PC-9 (cell line): ENCODE data around the gene LARP4. TPM values are rescaled to one million over a fixed set of nuclear protein-coding genes. Genes with fewer than 3 reads are reported as not detected.

Experiments used
- BruUV-seq: library from RNA; stranded (reverse); fragments of 400-500 nt; replicated peaks from 2 replicates; lab custom pipeline; 2021; lab: Mats Ljungman, UMichigan
- CTCF ChIA-PET: fragments of 300-600 bp; sonication (Branson Sonifier 250); formaldehyde crosslinking; loops from one replicate; lab custom pipeline; 2022; ENCODE audit warnings: antibody characterized with exemption; lab: Charles Lee
- POLR2A ChIA-PET: fragments of 300-600 bp; sonication (Branson Sonifier 250); formaldehyde crosslinking; loops from one replicate; lab custom pipeline; 2022; ENCODE audit warnings: antibody characterized with exemption; ENCODE audit not compliant: unreplicated experiment; lab: Charles Lee
- DNase-seq, 2 experiments: peaks; one replicate each; pipeline versions ENCODE4 v3.0.0 to v3.0.0-alpha.2; 2015 to 2022; ENCODE audit warnings: mixed read lengths in 1 of 2
- H2AFZ ChIP-seq: fragments of 200-600 bp; sonication (generic); 2 replicates; pipeline ENCODE4 v1.8.1; 2017; ENCODE audit warnings: antibody characterized with exemption
- H3F3A ChIP-seq: fragments of 200-600 bp; sonication (generic); 2 replicates; pipeline ENCODE4 v1.8.1; 2017; ENCODE audit warnings: antibody characterized with exemption, mild to moderate bottlenecking, low read depth; ENCODE audit not compliant: insufficient read depth
- H3K27ac ChIP-seq: fragments of 200-600 bp; sonication (generic); 2 replicates; pipeline ENCODE4 v1.6.1; 2016; ENCODE audit warnings: mixed run types
- H3K27me3 ChIP-seq: fragments of 200-600 bp; sonication (generic); 2 replicates; pipeline ENCODE4 v1.6.1; 2016; ENCODE audit warnings: low read depth, mixed run types; ENCODE audit not compliant: insufficient read depth
- H3K36me3 ChIP-seq: fragments of 200-600 bp; sonication (generic); 2 replicates; pipeline ENCODE4 v1.6.1; 2016; ENCODE audit warnings: low read depth, mixed run types
- H3K4me1 ChIP-seq: fragments of 200-600 bp; sonication (generic); replicated peaks from 2 replicates; pipeline ENCODE4 v1.6.1; 2016; ENCODE audit warnings: mixed run types; ENCODE audit not compliant: insufficient read depth
- H3K4me2 ChIP-seq: fragments of 200-600 bp; sonication (generic); 2 replicates; pipeline ENCODE4 v1.6.1; 2017; ENCODE audit warnings: mixed run types
- H3K4me3 ChIP-seq: fragments of 200-600 bp; sonication (generic); 2 replicates; pipeline ENCODE4 v1.6.1; 2016; ENCODE audit warnings: mixed run types
- H3K79me2 ChIP-seq: fragments of 200-600 bp; sonication (generic); 2 replicates; pipeline ENCODE4 v1.6.1; 2017; ENCODE audit warnings: low read depth, mixed run types
- H3K9me2 ChIP-seq: fragments of 200-600 bp; sonication (generic); 2 replicates; pipeline ENCODE4 v1.8.1; 2017; ENCODE audit warnings: mild to moderate bottlenecking; ENCODE audit not compliant: insufficient read depth
- H3K9me3 ChIP-seq: fragments of 200-600 bp; sonication (generic); 2 replicates; pipeline ENCODE4 v1.8.1; 2016; ENCODE audit warnings: low read depth; ENCODE audit not compliant: insufficient read depth
- H4K20me1 ChIP-seq: fragments of 200-600 bp; sonication (generic); 2 replicates; pipeline ENCODE4 v1.8.1; 2017; ENCODE audit not compliant: insufficient read depth
- EZH2 ChIP-seq: fragments of 200-600 bp; sonication (generic); IDR thresholded peaks from 2 replicates; pipeline ENCODE4 v1.8.0; 2017; ENCODE audit warnings: antibody characterized with exemption, low read depth
- intact Hi-C: fragments of 100-400 bp; cut with micrococcal nuclease; formaldehyde crosslinking; loops from one replicate; pipeline ENCODE4 v1.10.0; 2022; ENCODE audit not compliant: unreplicated experiment
- total RNA-seq: library from RNA; stranded (reverse); gene quantifications from 2 replicates; pipeline ENCODE4 v1.2.3, GENCODE V29; 2021
- TF ChIP-seq, protein P1 (sequence below): fragments of 200-600 bp; sonication (generic); conservative IDR thresholded peaks from 2 replicates; pipeline ENCODE4 v1.6.1; 2017; ENCODE audit warnings: mixed run types, antibody characterized with exemption, mild to moderate bottlenecking, moderate library complexity

LARP4 gene
- total RNA-seq, 1 experiment from 2014 or later, result 74.2 TPM

DNA sequence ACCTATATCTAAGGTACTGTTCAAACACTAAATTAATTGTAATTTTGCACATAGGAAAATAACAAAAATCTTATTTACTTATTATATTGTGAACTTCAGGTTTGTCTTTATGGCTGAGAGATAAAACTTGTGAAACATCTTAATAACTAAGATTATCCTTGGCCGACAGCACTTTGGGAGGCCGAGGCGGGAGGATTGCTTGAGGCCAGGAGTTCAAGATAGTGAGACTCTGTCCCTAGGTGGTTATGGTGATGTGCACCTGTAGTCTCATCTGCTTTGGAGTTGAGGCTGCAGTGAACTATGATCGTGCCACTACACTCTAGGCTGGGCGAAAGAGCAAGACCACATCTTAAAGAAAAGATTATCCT, 126.7 kb downstream of the LARP4 start:
- no peaks in the 10 kb centered on the region for H4K20me1 ChIP-seq
- no TSS peak for BruUV-seq
- POLR2A ChIA-PET, result interaction anchor here (0.8 kb wide), 1 partner anchor 123 kb away, joined by 10 read pairs; no protein-coding TSS in a partner anchor
- peaks cover 4% of the 10 kb centered on the region; the same call in 1 of the 2 replicates for H3K9me3 ChIP-seq
- H3K27ac ChIP-seq, result no peak overlapping the region
- H3K9me2 ChIP-seq, result no peaks in the 10 kb centered on the region
- CTCF ChIA-PET, result no interaction called here
- peaks cover 38% of the 10 kb centered on the region for H3K4me1 ChIP-seq
- peaks cover 26% of the 10 kb centered on the region for H3F3A ChIP-seq
- H3K4me2 ChIP-seq, result no peak overlapping the region
- intact Hi-C loops, result no loop called here
- peaks cover 7% of the 10 kb centered on the region; the same call in 1 of the 2 replicates for H3K36me3 ChIP-seq
- no peak for DNase-seq
- TF ChIP-seq, protein P1, sequence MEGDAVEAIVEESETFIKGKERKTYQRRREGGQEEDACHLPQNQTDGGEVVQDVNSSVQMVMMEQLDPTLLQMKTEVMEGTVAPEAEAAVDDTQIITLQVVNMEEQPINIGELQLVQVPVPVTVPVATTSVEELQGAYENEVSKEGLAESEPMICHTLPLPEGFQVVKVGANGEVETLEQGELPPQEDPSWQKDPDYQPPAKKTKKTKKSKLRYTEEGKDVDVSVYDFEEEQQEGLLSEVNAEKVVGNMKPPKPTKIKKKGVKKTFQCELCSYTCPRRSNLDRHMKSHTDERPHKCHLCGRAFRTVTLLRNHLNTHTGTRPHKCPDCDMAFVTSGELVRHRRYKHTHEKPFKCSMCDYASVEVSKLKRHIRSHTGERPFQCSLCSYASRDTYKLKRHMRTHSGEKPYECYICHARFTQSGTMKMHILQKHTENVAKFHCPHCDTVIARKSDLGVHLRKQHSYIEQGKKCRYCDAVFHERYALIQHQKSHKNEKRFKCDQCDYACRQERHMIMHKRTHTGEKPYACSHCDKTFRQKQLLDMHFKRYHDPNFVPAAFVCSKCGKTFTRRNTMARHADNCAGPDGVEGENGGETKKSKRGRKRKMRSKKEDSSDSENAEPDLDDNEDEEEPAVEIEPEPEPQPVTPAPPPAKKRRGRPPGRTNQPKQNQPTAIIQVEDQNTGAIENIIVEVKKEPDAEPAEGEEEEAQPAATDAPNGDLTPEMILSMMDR, result no peak
- TF ChIP-seq EZH2, result no peak
- peaks cover 86% of the 10 kb centered on the region for H3K79me2 ChIP-seq
- H2AFZ ChIP-seq, result no peak overlapping the region
- no peak overlapping the region for H3K4me3 ChIP-seq
- H3K27me3 ChIP-seq, result no peaks in the 10 kb centered on the region

DNA sequence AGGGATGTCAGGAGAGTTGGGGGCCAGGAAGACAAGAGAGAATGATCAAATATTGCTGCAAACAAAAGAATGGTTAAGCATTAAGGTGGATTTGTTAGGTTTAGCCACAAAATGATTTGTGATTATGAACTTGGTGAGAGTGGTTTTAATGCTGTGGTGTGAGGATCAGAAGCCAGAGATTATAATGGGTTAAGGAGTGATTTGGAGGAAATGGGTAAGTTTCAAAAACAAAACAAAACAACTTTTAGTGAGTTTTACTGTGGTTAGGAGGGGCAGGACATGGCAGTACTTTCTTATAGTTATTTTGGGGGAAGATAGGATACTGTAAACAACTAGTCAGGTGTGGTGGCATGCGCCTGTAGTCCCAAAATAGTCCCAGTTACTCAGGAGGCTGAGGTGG, 128.1 kb downstream of the LARP4 start:
- TF ChIP-seq EZH2, result no peak
- TF ChIP-seq, protein P1, result no peak
- ChIA-PET CTCF (no interaction called here), POLR2A (interaction anchor here (0.6 kb wide), 1 partner anchor 91 kb away, joined by 6 read pairs; no protein-coding TSS in a partner anchor)
- Histone ChIP-seq H3K27ac (no peak overlapping the region), H3K9me3 (no peaks in the 10 kb centered on the region), H3K27me3 (no peaks in the 10 kb centered on the region), H3K4me1 (peaks cover 50% of the 10 kb centered on the region), H3K79me2 (peaks cover 80% of the 10 kb centered on the region), H4K20me1 (no peaks in the 10 kb centered on the region), H3K4me3 (no peak overlapping the region), H2AFZ (no peak overlapping the region), H3K9me2 (no peaks in the 10 kb centered on the region), H3K36me3 (no peaks in the 10 kb centered on the region), H3F3A (peaks cover 40% of the 10 kb centered on the region), H3K4me2 (no peak overlapping the region)
- DNase-seq, result no peak
- intact Hi-C loops, result no loop called here
- no TSS peak for BruUV-seq

DNA sequence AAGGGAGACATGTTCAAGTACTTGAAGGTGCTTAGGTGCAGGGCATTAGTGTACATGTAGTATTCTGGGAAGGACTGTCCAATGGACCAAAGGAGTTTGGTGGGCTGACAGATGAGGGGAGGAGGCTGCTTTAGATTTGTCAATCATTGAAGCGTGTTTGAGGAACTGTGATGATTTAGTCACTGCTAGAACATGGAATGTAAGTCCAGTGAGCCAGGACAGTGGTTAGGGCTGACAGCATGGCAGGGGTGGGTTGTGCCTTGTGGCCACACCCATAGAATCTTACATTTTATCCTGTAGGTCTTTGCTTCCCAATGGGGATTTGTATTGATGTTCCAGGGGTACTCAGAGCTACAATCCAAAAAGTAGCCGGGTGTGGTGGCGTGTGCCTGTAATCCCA, 128.7 kb downstream of the LARP4 start:
- intact Hi-C loops, result no loop called here
- Histone ChIP-seq H3K27ac (peak overlapping the region; percentile 98; the same call in 1 of the 2 replicates), H4K20me1 (no peaks in the 10 kb centered on the region), H3K36me3 (no peaks in the 10 kb centered on the region), H3K9me2 (no peaks in the 10 kb centered on the region), H2AFZ (no peak overlapping the region), H3K79me2 (peaks cover 80% of the 10 kb centered on the region), H3K4me2 (no peak overlapping the region), H3K9me3 (no peaks in the 10 kb centered on the region), H3F3A (peaks cover 46% of the 10 kb centered on the region), H3K4me1 (peaks cover 56% of the 10 kb centered on the region), H3K27me3 (no peaks in the 10 kb centered on the region), H3K4me3 (no peak overlapping the region)
- no peak for DNase-seq
- POLR2A ChIA-PET, result no interaction called here
- CTCF ChIA-PET, result no interaction called here
- no TSS peak for BruUV-seq
- no peak for TF ChIP-seq EZH2
- TF ChIP-seq, protein P1, result no peak

Other genes with a start within 250 kb of the LARP4 start
- 33.0 and 41.7 TPM in 2 replicates for gene CERS5, start 233.5 kb upstream of the LARP4 start, total RNA-seq
- 73.1 and 98.6 TPM in 2 replicates for gene LIMA1, start 117.4 kb upstream of the LARP4 start, total RNA-seq
- gene FAM186A, start 4.3 kb upstream of the LARP4 start, total RNA-seq, result not detected in 2 replicates
- gene DIP2B, start 104.1 kb downstream of the LARP4 start, total RNA-seq, result 29.0 and 29.4 TPM in 2 replicates